ENCODE measurements around the gene KCNH1.
"Not testable (repeated sequence)": the region's sequence is repeated elsewhere in the genome, so short reads cannot be mapped to it uniquely, and the experiment has no call there.

KCNH1 gene

GRCh38 chr1:211092955-211093354, 41.0 kb downstream of the KCNH1 start:
- DNase-seq, result no peak

GRCh38 chr1:211091867-211092266, 42.1 kb downstream of the KCNH1 start:
- no peak for DNase-seq

- no peak for DNase-seq
Observed at GRCh38 chr1:211089536-211089935, 44.4 kb downstream of the KCNH1 start.

GRCh38 chr1:211088156-211088555, 45.8 kb downstream of the KCNH1 start:
- DNase-seq, result no peak

GRCh38 chr1:211082824-211083223, 51.1 kb downstream of the KCNH1 start:
- DNase-seq, result no peak

GRCh38 chr1:211081447-211081846, 52.5 kb downstream of the KCNH1 start:
- not testable (repeated sequence) for DNase-seq

- no peak for DNase-seq
Observed at GRCh38 chr1:211068976-211069375, 65.0 kb downstream of the KCNH1 start.

- no peak for DNase-seq
Observed at GRCh38 chr1:211066781-211067384, 67.1 kb downstream of the KCNH1 start.

GRCh38 chr1:211041838-211042237, 92.1 kb downstream of the KCNH1 start:
- not testable (repeated sequence) for DNase-seq

- no peak for DNase-seq
Observed at GRCh38 chr1:211037095-211037494, 96.9 kb downstream of the KCNH1 start.

- no peak for DNase-seq
Observed at GRCh38 chr1:211036381-211037060, 97.4 kb downstream of the KCNH1 start.

GRCh38 chr1:211035821-211036380, 98.0 kb downstream of the KCNH1 start:
- no peak for DNase-seq

GRCh38 chr1:211033921-211034525, 99.9 kb downstream of the KCNH1 start:
- no peak for DNase-seq

GRCh38 chr1:211024901-211025300, 109.0 kb downstream of the KCNH1 start:
- no peak for DNase-seq

GRCh38 chr1:211019266-211019665, 114.7 kb downstream of the KCNH1 start:
- DNase-seq, result no peak

GRCh38 chr1:211018690-211019089, 115.3 kb downstream of the KCNH1 start:
- no peak for DNase-seq

- DNase-seq, result no peak
Observed at GRCh38 chr1:211017075-211017718, 116.8 kb downstream of the KCNH1 start.

GRCh38 chr1:211014275-211014674, 119.7 kb downstream of the KCNH1 start:
- no peak for DNase-seq

- DNase-seq, result no peak
Observed at GRCh38 chr1:211013346-211014240, 120.4 kb downstream of the KCNH1 start.

- not testable (repeated sequence) for DNase-seq
Observed at GRCh38 chr1:211011128-211011527, 122.8 kb downstream of the KCNH1 start.

- DNase-seq, result no peak
Observed at GRCh38 chr1:211009944-211010343, 124.0 kb downstream of the KCNH1 start.

- DNase-seq, result no peak
Observed at GRCh38 chr1:211007830-211008229, 126.1 kb downstream of the KCNH1 start.

All from NCI-H1930 (cell line).